ENCODE measurements around the gene AKT2.

AKT2 gene

GRCh38 chr19:40298026-40298425, 12.9 kb upstream of the AKT2 start:
- no peak for DNase-seq

GRCh38 chr19:40294560-40294959, 9.4 kb upstream of the AKT2 start:
- no peak for DNase-seq

- DNase-seq = no peak
Observed at GRCh38 chr19:40286971-40287421, 1.9 kb upstream of the AKT2 start.

GRCh38 chr19:40286235-40286970, 1.3 kb upstream of the AKT2 start:
- DNase-seq = no peak

GRCh38 chr19:40285353-40286234, 449 bp upstream of the AKT2 start:
- peak; percentile 93 for DNase-seq

GRCh38 chr19:40284251-40284500, 969 bp downstream of the AKT2 start:
- no peak for DNase-seq

GRCh38 chr19:40283414-40284250, 1.5 kb downstream of the AKT2 start:
- DNase-seq = no peak

GRCh38 chr19:40282920-40283319, 2.2 kb downstream of the AKT2 start:
- no peak for DNase-seq

- no peak for DNase-seq
Observed at GRCh38 chr19:40282209-40282580, 3.0 kb downstream of the AKT2 start.

GRCh38 chr19:40281381-40282208, 3.5 kb downstream of the AKT2 start:
- DNase-seq = no peak

GRCh38 chr19:40280608-40281221, 4.4 kb downstream of the AKT2 start:
- DNase-seq = no peak

GRCh38 chr19:40279761-40280607, 5.2 kb downstream of the AKT2 start:
- DNase-seq = no peak

- no peak for DNase-seq
Observed at GRCh38 chr19:40279120-40279551, 6.0 kb downstream of the AKT2 start.

- no peak for DNase-seq
Observed at GRCh38 chr19:40278361-40279035, 6.6 kb downstream of the AKT2 start.

GRCh38 chr19:40277356-40278059, 7.6 kb downstream of the AKT2 start:
- DNase-seq = no peak

- DNase-seq = no peak
Observed at GRCh38 chr19:40274585-40275544, 10.3 kb downstream of the AKT2 start.

GRCh38 chr19:40273469-40274360, 11.4 kb downstream of the AKT2 start:
- no peak for DNase-seq

All from T-helper 9 cell (primary cell).